Liver (tissue), 9 donors: ENCODE measurements around the gene TRPM8. TPM values are rescaled to one million over a fixed set of nuclear protein-coding genes. Genes with fewer than 3 reads are reported as not detected.

Source experiments
- DNase-seq: peaks from one replicate; pipeline ENCODE4 v3.0.0-alpha.2; 2017; ENCODE audit warnings: low spot score
- H3K27ac ChIP-seq, 2 donors: one replicate each; pipeline ENCODE4 v1.7.0; 2013; ENCODE audit warnings: inconsistent platforms in 2 of 2, low read length in 2 of 2, control low read depth in 1 of 2, low read depth in 1 of 2, mild to moderate bottlenecking in 1 of 2
- H3K27me3 ChIP-seq, 4 donors: one replicate each; pipeline versions ENCODE4 v1.6.1 to v1.7.0; 2013; ENCODE audit warnings: low read length in 3 of 4, inconsistent platforms in 1 of 4, mild to moderate bottlenecking in 1 of 4, moderate library complexity in 1 of 4; ENCODE audit not compliant: control insufficient read depth in 4 of 4, insufficient read depth in 4 of 4
- H3K36me3 ChIP-seq, 4 donors: one replicate each; pipeline versions ENCODE4 v1.6.1 to v1.7.0; 2013; ENCODE audit warnings: low read length in 3 of 4, mild to moderate bottlenecking in 3 of 4, low read depth in 1 of 4, moderate library complexity in 1 of 4; ENCODE audit not compliant: control insufficient read depth in 4 of 4, insufficient read depth in 3 of 4
- H3K4me1 ChIP-seq, 4 donors: one replicate each; pipeline versions ENCODE4 v1.6.1 to v1.7.0; 2013; ENCODE audit warnings: low read length in 3 of 4, mild to moderate bottlenecking in 3 of 4, moderate library complexity in 1 of 4; ENCODE audit not compliant: control insufficient read depth in 4 of 4, insufficient read depth in 4 of 4
- H3K4me3 ChIP-seq, 3 donors: one replicate each; pipeline versions ENCODE4 v1.6.1 to v1.7.0; 2013; ENCODE audit warnings: low read length in 3 of 3, control low read depth in 1 of 3, low read depth in 1 of 3, mild to moderate bottlenecking in 1 of 3
- H3K9ac ChIP-seq, 2 donors: one replicate each; pipeline ENCODE4 v1.7.0; 2013; ENCODE audit warnings: low read length in 2 of 2, mild to moderate bottlenecking in 2 of 2, moderate library complexity in 2 of 2, control low read depth in 1 of 2, low read depth in 1 of 2
- H3K9me3 ChIP-seq, 4 donors: one replicate each; pipeline versions ENCODE4 v1.6.1 to v1.7.0; 2013; ENCODE audit warnings: low read length in 3 of 4; ENCODE audit not compliant: control insufficient read depth in 4 of 4
- ATF3 ChIP-seq: IDR thresholded peaks from 2 replicates; pipeline ENCODE4 v1.6.1; 2016; ENCODE audit warnings: antibody characterized with exemption
- EGR1 ChIP-seq, 2 donors: IDR thresholded peaks; 2 replicates each; pipeline ENCODE4 v1.6.1; 2016 to 2018; ENCODE audit warnings: antibody characterized with exemption in 2 of 2, low read depth in 2 of 2
- FOXA1 ChIP-seq: IDR thresholded peaks from 2 replicates; pipeline ENCODE4 v1.6.1; 2016; ENCODE audit warnings: antibody characterized with exemption
- FOXA2 ChIP-seq: IDR thresholded peaks from 2 replicates; pipeline ENCODE4 v1.6.1; 2016; ENCODE audit warnings: antibody characterized with exemption
- GABPA ChIP-seq, 2 donors: IDR thresholded peaks in 1 of 2; conservative IDR thresholded peaks in 1 of 2; 2 replicates each; pipeline ENCODE4 v1.6.1; 2016; ENCODE audit warnings: antibody characterized with exemption in 2 of 2, mild to moderate bottlenecking in 1 of 2, moderate library complexity in 1 of 2
- HNF4A ChIP-seq, 2 donors: conservative IDR thresholded peaks; 2 replicates each; pipeline ENCODE4 v1.6.1; 2016; ENCODE audit warnings: antibody characterized with exemption in 2 of 2, mild to moderate bottlenecking in 2 of 2
- HNF4G ChIP-seq: IDR thresholded peaks from 2 replicates; pipeline ENCODE4 v1.6.1; 2016; ENCODE audit warnings: antibody characterized with exemption
- JUND ChIP-seq, 2 donors: IDR thresholded peaks; 2 replicates each; pipeline ENCODE4 v1.6.1; 2016; ENCODE audit warnings: antibody characterized with exemption in 2 of 2
- MAX ChIP-seq: IDR thresholded peaks from 2 replicates; pipeline ENCODE4 v1.6.1; 2016; ENCODE audit warnings: antibody characterized with exemption
- NR2F2 ChIP-seq: IDR thresholded peaks from 2 replicates; pipeline ENCODE4 v1.6.1; 2016; ENCODE audit warnings: antibody characterized with exemption
- RAD21 ChIP-seq, 2 donors: IDR thresholded peaks; 2 replicates each; pipeline ENCODE4 v1.6.1; 2016; ENCODE audit warnings: antibody characterized with exemption in 2 of 2, mild to moderate bottlenecking in 2 of 2
- REST ChIP-seq: IDR thresholded peaks from 2 replicates; pipeline ENCODE4 v1.6.1; 2016; ENCODE audit warnings: antibody characterized with exemption, mild to moderate bottlenecking
- RXRA ChIP-seq, 2 donors: IDR thresholded peaks; 2 replicates each; pipeline ENCODE4 v1.6.1; 2017 to 2018; ENCODE audit warnings: antibody characterized with exemption in 2 of 2, mild to moderate bottlenecking in 1 of 2
- SP1 ChIP-seq: IDR thresholded peaks from 2 replicates; pipeline ENCODE4 v1.6.1; 2018; ENCODE audit warnings: antibody characterized with exemption, mild to moderate bottlenecking
- TAF1 ChIP-seq: conservative IDR thresholded peaks from 2 replicates; pipeline ENCODE4 v1.6.1; 2016; ENCODE audit warnings: antibody characterized with exemption, mild to moderate bottlenecking
- YY1 ChIP-seq: IDR thresholded peaks from 2 replicates; pipeline ENCODE4 v1.6.1; 2016; ENCODE audit warnings: antibody characterized with exemption, mild to moderate bottlenecking
- ZBTB33 ChIP-seq: IDR thresholded peaks from 2 replicates; pipeline ENCODE4 v1.6.1; 2016; ENCODE audit warnings: antibody characterized with exemption
- WGBS: extraction: QIAGEN DNeasy Blood & Tissue Kit; methylation state at CpG from one replicate; pipeline ENCODE4 v1.1.7; 2013; 5-methylcytosine and 5-hydroxymethylcytosine counted together
- polyA plus RNA-seq, 2 donors: library from polyadenylated mRNA; stranded (reverse) in 1 of 2; unstranded in 1 of 2; fragments of 200-250 nt in 1 of 2; fragments of >200 nt in 1 of 2; fragmentation: Nextera tagmentation in 1 of 2; extraction: Ambion mirVana in 1 of 2; gene quantifications; one replicate each; pipeline versions ENCODE4 v1.2.1 to v1.2.3, GENCODE V29; 2013 to 2015
- total RNA-seq, 2 donors: library from RNA; depleted of rRNA; stranded (reverse); fragments of >200 nt; gene quantifications; one replicate each; pipeline ENCODE4 v1.2.3, GENCODE V29; 2014
- donor health status: healthy.
- donor health status: healthy.
- donor health status: healthy.
- donor health status: healthy.
- donor health status: healthy.

The TRPM8 gene
- total and polyA plus RNA-seq, 4 donors: 1.1 to 79.2 (median 33.2) TPM

GRCh38 chr2:234060236-234060635, 143.1 kb downstream of the TRPM8 start (continued):
- no peak for TF ChIP-seq ZBTB33
- no peak for TF ChIP-seq ATF3
- no peak for TF ChIP-seq SP1
- TF ChIP-seq FOXA1: no peak

- H3K9me3 ChIP-seq: no peaks in the 10 kb centered on the region
- H3K4me3 ChIP-seq: no peak overlapping the region
- H3K4me1 ChIP-seq: peaks cover 0 to 27% (median 3%) of the 10 kb centered on the region in 4 donors
- no peak for DNase-seq
- WGBS: 51% methylated on average over 6 of the region's 6 CpGs
- H3K27ac ChIP-seq: no peak overlapping the region
- H3K27me3 ChIP-seq: no peaks in the 10 kb centered on the region
- TF ChIP-seq RXRA (IDR thresholded peaks at IDR 0.05) (peak; percentile 77 to 81), MAX (no peak), NR2F2 (peak; percentile 53), EGR1 (IDR thresholded peaks at IDR 0.05; ENCODE audit: low read depth in 2 of 2) (no peak), YY1 (peak; percentile 29), RAD21 (IDR thresholded peaks at IDR 0.05) (peak in 1 of 2 donors; percentile 5), FOXA2 (no peak), TAF1 (no peak), REST (no peak), GABPA (IDR thresholded peaks at IDR 0.05 in 1 of 2, conservative IDR thresholded peaks at IDR 0.05 in 1 of 2) (no peak), JUND (IDR thresholded peaks at IDR 0.05) (peak; percentile 15 to 43), HNF4A (conservative IDR thresholded peaks at IDR 0.05) (peak; percentile 59 to 66)
- no peak overlapping the region for H3K9ac ChIP-seq
- peaks cover 0 to 38% (median 13%) of the 10 kb centered on the region in 4 donors for H3K36me3 ChIP-seq
Observed at GRCh38 chr2:234061624-234062257, 144.6 kb downstream of the TRPM8 start.

GRCh38 chr2:234066587-234066986, 149.4 kb downstream of the TRPM8 start:
- no peak overlapping the region for H3K9ac ChIP-seq
- no peak overlapping the region for H3K27ac ChIP-seq
- peaks cover 0 to 42% (median 29%) of the 10 kb centered on the region in 4 donors for H3K36me3 ChIP-seq
- no peak for DNase-seq
- H3K27me3 ChIP-seq: no peaks in the 10 kb centered on the region
- 95% methylated on average over 2 of the region's 2 CpGs for WGBS
- no peak for TF ChIP-seq REST
- TF ChIP-seq GABPA (IDR thresholded peaks at IDR 0.05 in 1 of 2, conservative IDR thresholded peaks at IDR 0.05 in 1 of 2): no peak
- TF ChIP-seq HNF4G: no peak
- TF ChIP-seq HNF4A (conservative IDR thresholded peaks at IDR 0.05): no peak
- peaks cover 0 to 5% (median 0%) of the 10 kb centered on the region in 4 donors for H3K4me1 ChIP-seq
- H3K4me3 ChIP-seq: no peak overlapping the region
- H3K9me3 ChIP-seq: peaks cover 0 to 2% (median 0%) of the 10 kb centered on the region in 4 donors
